ENCODE results near the gene ANO2. TPM values are rescaled to one million over a fixed set of nuclear protein-coding genes. Genes with fewer than 3 reads are reported as not detected.
A peak's percentile ranks its signal among the peaks of the same experiment; 100 is the strongest.

ANO2 gene
- total RNA-seq, 4 donors from 2014 or later = 2.0 to 9.8 (median 4.9) TPM

- TF ChIP-seq, protein P1, sequence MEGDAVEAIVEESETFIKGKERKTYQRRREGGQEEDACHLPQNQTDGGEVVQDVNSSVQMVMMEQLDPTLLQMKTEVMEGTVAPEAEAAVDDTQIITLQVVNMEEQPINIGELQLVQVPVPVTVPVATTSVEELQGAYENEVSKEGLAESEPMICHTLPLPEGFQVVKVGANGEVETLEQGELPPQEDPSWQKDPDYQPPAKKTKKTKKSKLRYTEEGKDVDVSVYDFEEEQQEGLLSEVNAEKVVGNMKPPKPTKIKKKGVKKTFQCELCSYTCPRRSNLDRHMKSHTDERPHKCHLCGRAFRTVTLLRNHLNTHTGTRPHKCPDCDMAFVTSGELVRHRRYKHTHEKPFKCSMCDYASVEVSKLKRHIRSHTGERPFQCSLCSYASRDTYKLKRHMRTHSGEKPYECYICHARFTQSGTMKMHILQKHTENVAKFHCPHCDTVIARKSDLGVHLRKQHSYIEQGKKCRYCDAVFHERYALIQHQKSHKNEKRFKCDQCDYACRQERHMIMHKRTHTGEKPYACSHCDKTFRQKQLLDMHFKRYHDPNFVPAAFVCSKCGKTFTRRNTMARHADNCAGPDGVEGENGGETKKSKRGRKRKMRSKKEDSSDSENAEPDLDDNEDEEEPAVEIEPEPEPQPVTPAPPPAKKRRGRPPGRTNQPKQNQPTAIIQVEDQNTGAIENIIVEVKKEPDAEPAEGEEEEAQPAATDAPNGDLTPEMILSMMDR (IDR thresholded peaks at IDR 0.05 in 4 of 5, conservative IDR thresholded peaks at IDR 0.05 in 1 of 5) = no peak
- TF ChIP-seq POLR2A (IDR thresholded peaks at IDR 0.05) = no peak
Measured at GRCh38 chr12:5967645-5968415, 22.8 kb upstream of the ANO2 start.

GRCh38 chr12:5966486-5967095 is 21.5 kb upstream of the ANO2 start:
- no peaks in the 10 kb centered on the region for H3K9me3 ChIP-seq
- in situ Hi-C loops (cut with MboI; ENCODE audit: low sequenced_read_pairs in 4 of 4) = no loop called here

More at GRCh38 chr12:5967645-5968415, 22.8 kb upstream of the ANO2 start:
- Histone ChIP-seq H3K4me3 (no peak overlapping the region), H3K4me1 (no peaks in the 10 kb centered on the region), H3K27me3 (peaks cover 0 to 5% (median 0%) of the 10 kb centered on the region in 3 donors), H3K36me3 (no peaks in the 10 kb centered on the region), H3K9me3 (no peaks in the 10 kb centered on the region), H3K27ac (no peak overlapping the region)
- ATAC-seq (no peak), DNase-seq (no peak)
- intact Hi-C loops (cut with DNase I; ENCODE audit: low total_unique reads) = no loop called here
- in situ Hi-C loops (cut with MboI; ENCODE audit: low sequenced_read_pairs in 4 of 4) = no loop called here

DNA sequence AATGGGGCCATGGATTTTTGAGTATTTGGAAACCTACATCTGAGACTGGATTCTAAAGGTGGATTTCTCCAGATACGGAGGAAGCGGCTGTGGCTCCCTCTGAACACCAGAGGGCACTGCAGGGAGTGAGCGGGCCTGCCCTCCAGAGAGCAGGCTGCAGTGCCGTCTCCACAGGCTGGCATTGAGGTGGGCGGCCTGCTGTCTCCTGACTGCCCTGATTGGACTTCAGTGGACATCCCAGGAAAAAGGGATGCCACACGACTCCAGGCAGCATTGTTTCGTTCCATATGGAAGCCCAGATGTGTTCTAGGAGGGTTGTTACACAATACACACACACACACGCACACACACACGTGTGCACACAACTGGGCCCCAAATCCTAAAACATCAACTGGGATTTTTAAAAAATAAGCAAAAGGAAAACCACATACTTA is 20.9 kb upstream of the ANO2 start:
- H3K9me3 ChIP-seq = no peaks in the 10 kb centered on the region
- no peaks in the 10 kb centered on the region for H3K27me3 ChIP-seq
- intact Hi-C loops (cut with DNase I; ENCODE audit: low total_unique reads) (no loop called here), in situ Hi-C loops (cut with MboI; ENCODE audit: low sequenced_read_pairs in 4 of 4) (no loop called here)
- no peaks in the 10 kb centered on the region for H3K4me1 ChIP-seq
- TF ChIP-seq POLR2A (IDR thresholded peaks at IDR 0.05) = no peak
- TF ChIP-seq, protein P1 (IDR thresholded peaks at IDR 0.05 in 4 of 5, conservative IDR thresholded peaks at IDR 0.05 in 1 of 5) = peak in 3 of 5 experiments; percentile 30 to 66 (median 60)
- H3K27ac ChIP-seq = no peak overlapping the region
- H3K4me3 ChIP-seq = no peak overlapping the region
- no peaks in the 10 kb centered on the region for H3K36me3 ChIP-seq
- no peak for DNase-seq
- ATAC-seq = peak in 1 of 2 donors; percentile 65

More at GRCh38 chr12:5966486-5967095, 21.5 kb upstream of the ANO2 start:
- no peak for TF ChIP-seq POLR2A (IDR thresholded peaks at IDR 0.05)
- TF ChIP-seq, protein P1 (IDR thresholded peaks at IDR 0.05 in 4 of 5, conservative IDR thresholded peaks at IDR 0.05 in 1 of 5) = no peak
- Histone ChIP-seq H3K27me3 (no peaks in the 10 kb centered on the region), H3K4me1 (no peaks in the 10 kb centered on the region), H3K36me3 (no peaks in the 10 kb centered on the region), H3K27ac (no peak overlapping the region), H3K4me3 (no peak overlapping the region)
- intact Hi-C loops (cut with DNase I; ENCODE audit: low total_unique reads) = no loop called here
- DNase-seq (no peak), ATAC-seq (no peak)

DNA sequence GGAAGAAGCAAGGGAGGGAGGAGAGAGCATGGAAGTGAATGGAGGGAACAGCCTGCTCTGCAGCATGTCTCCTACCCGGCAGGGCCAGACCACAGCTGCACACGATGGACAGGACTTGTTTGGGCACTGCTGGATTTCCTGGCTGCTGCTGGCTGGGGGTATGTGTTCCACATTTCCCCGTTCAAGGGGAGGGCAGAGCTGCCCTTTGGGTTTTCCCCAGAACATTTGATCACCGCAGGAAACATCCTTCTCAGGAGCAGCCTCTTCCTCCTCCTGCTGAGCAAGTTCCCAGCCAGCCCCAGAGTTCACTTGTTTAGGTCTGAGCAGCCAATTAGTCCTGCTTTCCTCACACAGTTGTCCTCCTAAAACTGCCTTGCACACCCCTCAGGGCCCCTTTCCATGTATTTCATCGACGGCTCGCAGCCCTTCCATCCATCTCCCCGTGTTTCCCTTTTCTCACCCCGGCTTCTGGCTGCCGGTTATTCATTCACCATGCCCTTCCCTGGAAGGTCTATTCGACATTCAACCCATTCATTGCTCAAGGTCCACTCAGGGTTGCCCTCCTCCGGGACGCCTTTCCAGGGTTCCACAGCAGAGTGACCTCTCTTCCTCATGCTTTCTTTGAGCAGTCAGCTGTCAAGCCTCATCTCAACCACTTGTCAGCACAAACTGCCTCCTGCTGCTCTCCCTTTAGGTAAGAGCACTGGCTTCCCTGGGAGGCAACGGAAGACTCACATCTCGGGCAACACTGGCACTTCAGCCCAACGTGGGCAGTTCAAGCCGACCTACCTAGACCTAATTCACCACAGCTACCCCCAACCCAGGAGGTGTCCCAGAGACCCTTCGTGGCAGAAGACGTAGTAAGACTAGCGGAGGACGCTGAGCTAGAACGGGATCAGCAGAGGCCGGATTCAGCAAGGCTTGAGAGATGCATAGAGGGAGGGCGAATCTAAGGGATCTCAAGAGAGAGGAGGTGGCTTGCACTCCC is 20.1 kb upstream of the ANO2 start:
- DNase-seq = no peak
- intact Hi-C loops (cut with DNase I; ENCODE audit: low total_unique reads) = no loop called here
- no peaks in the 10 kb centered on the region for H3K36me3 ChIP-seq

More for the DNA sequence above, 20.1 kb upstream of the ANO2 start:
- no peak overlapping the region for H3K4me3 ChIP-seq
- no peak overlapping the region for H3K27ac ChIP-seq
- no peaks in the 10 kb centered on the region for H3K4me1 ChIP-seq
- ATAC-seq = no peak
- TF ChIP-seq POLR2A (IDR thresholded peaks at IDR 0.05) = no peak
- TF ChIP-seq, protein P1 (IDR thresholded peaks at IDR 0.05 in 4 of 5, conservative IDR thresholded peaks at IDR 0.05 in 1 of 5) = no peak
- in situ Hi-C loops (cut with MboI; ENCODE audit: low sequenced_read_pairs in 4 of 4) = no loop called here
- no peaks in the 10 kb centered on the region for H3K27me3 ChIP-seq
- no peaks in the 10 kb centered on the region for H3K9me3 ChIP-seq
